Testis (tissue), 3 donors: ENCODE data around the gene TNFRSF8. TPM values are rescaled to one million over a fixed set of nuclear protein-coding genes. Genes with fewer than 3 reads are reported as not detected.
A peak's percentile ranks its signal among the peaks of the same experiment; 100 is the strongest.

ENCODE experiments used
- DNase-seq: peaks from one replicate; pipeline ENCODE4 v3.0.0-alpha.2; 2019
- H3K27ac ChIP-seq, 2 donors: fragments of 200-600 bp; sonication (generic); one replicate each; pipeline ENCODE4 v1.5.1; 2019
- H3K27me3 ChIP-seq: fragments of 200-600 bp; sonication (generic); one replicate; pipeline ENCODE4 v1.5.1; 2019
- H3K36me3 ChIP-seq: fragments of 200-600 bp; sonication (generic); one replicate; pipeline ENCODE4 v1.5.1; 2017; ENCODE audit warnings: low read depth; ENCODE audit errors: missing control alignments
- H3K4me1 ChIP-seq: fragments of 200-600 bp; sonication (generic); one replicate; pipeline ENCODE4 v1.5.1; 2019
- H3K4me3 ChIP-seq, 2 donors: fragments of 200-600 bp; sonication (generic); one replicate each; pipeline ENCODE4 v1.5.1; 2017 to 2019
- H3K9me3 ChIP-seq: fragments of 200-600 bp; sonication (generic); one replicate; pipeline ENCODE4 v1.5.1; 2017
- CTCF ChIP-seq, 3 experiments: fragments of 450-650 bp in 2 of 3; fragments of 200-600 bp in 1 of 3; sonication (generic) in 1 of 3; IDR thresholded peaks; one replicate each; pipeline ENCODE4 v1.5.1; 2016 to 2019; ENCODE audit warnings: antibody characterized with exemption in 3 of 3, mild to moderate bottlenecking in 2 of 3, moderate library complexity in 1 of 3
- POLR2A ChIP-seq: fragments of 450-650 bp; IDR thresholded peaks from one replicate; pipeline ENCODE4 v1.6.1; 2017; ENCODE audit warnings: antibody characterized with exemption, mild to moderate bottlenecking, moderate library complexity
- WGBS, 2 donors: methylation state at CpG; one replicate each; pipeline ENCODE4 v1.1.5; 2018; 5-methylcytosine and 5-hydroxymethylcytosine counted together
- intact Hi-C: fragments of 100-400 bp; cut with DNase I; formaldehyde crosslinking; loops from one replicate; pipeline ENCODE4 v1.15.1; 2023; ENCODE audit warnings: low total_unique reads
- polyA plus RNA-seq: library from polyadenylated mRNA; stranded (reverse); fragments of 350-450 nt; fragmentation: Illumina TruSeq; extraction: RNeasy Lipid Tissue Mini Kit (QIAGEN cat#74804); gene quantifications from one replicate; pipeline ENCODE4 v1.2.3, GENCODE V29; 2014; ENCODE audit warnings: low read depth, low replicate concordance; ENCODE audit not compliant: insufficient read depth
- total RNA-seq, 2 donors: library from RNA; depleted of rRNA; stranded (reverse); fragments of >200 nt; gene quantifications; one replicate each; pipeline ENCODE4 v1.2.3, GENCODE V29; 2016

TNFRSF8 gene
- total and polyA plus RNA-seq, 3 donors from 2014 or later = 5.0 to 6.9 (median 5.4) TPM

DNA sequence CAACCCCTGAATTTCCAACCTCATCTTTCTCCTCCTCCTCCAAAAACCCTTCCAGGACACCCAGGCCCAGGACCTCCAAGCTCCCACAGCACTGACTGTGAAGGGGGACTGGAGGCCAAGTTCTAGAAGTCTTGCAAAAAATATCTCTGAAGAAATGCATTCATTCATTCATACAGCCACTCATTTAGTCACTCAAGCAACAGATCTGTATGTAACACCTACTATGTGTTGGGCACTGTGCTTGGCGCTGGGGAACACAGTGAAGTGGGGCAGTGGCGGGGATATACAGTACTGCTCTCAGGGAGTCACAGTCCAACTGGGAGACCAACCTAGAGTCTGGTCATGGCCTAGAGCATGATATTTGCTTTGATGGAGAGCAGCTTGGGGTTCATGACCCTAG, 88.4 kb downstream of the TNFRSF8 start:
- TF ChIP-seq POLR2A = no peak
- no peak for TF ChIP-seq CTCF (IDR thresholded peaks at IDR 0.05)
- intact Hi-C loops = no loop called here

GRCh38 chr1:12152113-12152891, 89.2 kb downstream of the TNFRSF8 start:
- Histone ChIP-seq H3K27ac (no peak overlapping the region), H3K4me1 (no peaks in the 10 kb centered on the region), H3K36me3 (no peaks in the 10 kb centered on the region), H3K9me3 (no peaks in the 10 kb centered on the region), H3K4me3 (no peak overlapping the region), H3K27me3 (no peaks in the 10 kb centered on the region)
- TF ChIP-seq CTCF (IDR thresholded peaks at IDR 0.05) (no peak), POLR2A (no peak)
- intact Hi-C loops = no loop called here
- no peak for DNase-seq
- 87 to 93% methylated on average over 7 of the region's 7 CpGs for WGBS, 2 donors

More for the DNA sequence above, 88.4 kb downstream of the TNFRSF8 start:
- H3K27ac ChIP-seq = no peak overlapping the region
- H3K4me3 ChIP-seq = no peak overlapping the region
- WGBS, 2 donors = 96 to 100% methylated on average over 2 of the region's 2 CpGs
- DNase-seq = no peak
- no peaks in the 10 kb centered on the region for H3K36me3 ChIP-seq
- no peaks in the 10 kb centered on the region for H3K27me3 ChIP-seq
- H3K9me3 ChIP-seq = no peaks in the 10 kb centered on the region
- H3K4me1 ChIP-seq = no peaks in the 10 kb centered on the region

DNA sequence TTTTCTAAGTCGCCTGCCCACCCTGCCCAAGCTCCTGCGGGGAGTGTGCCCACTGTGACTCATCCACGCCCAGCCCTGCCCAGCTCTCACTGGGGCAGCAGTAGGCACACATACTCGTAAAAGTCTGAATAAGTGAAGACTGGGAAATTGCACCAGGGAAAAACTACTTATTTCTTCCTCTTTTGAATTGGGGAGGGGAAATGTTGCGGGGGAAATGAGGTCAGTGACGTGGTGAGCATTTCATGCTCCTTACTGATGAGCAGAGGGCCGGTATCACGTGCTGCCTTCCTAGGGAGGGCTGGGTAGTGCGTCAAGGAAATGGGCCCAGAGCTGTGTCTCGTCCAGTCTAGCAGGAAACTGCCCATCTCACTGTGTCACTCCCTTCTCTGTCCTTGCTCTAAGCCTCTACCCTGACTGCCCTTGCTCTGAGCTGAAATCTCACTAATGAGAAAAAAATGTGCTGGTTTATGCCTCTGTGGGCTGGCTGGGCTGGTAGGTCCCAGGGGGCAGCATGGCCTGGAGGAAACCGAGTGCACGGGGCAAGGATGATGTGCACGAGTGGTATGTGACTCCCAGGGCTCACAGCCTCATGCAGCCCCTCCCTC, 90.2 kb downstream of the TNFRSF8 start:
- no peaks in the 10 kb centered on the region for H3K36me3 ChIP-seq
- intact Hi-C loops = no loop called here
- TF ChIP-seq CTCF (IDR thresholded peaks at IDR 0.05) (no peak), POLR2A (no peak)
- WGBS, 2 donors = 69% methylated on average over 13 of the region's 13 CpGs
- H3K27me3 ChIP-seq = no peaks in the 10 kb centered on the region
- no peak overlapping the region for H3K27ac ChIP-seq
- H3K9me3 ChIP-seq = no peaks in the 10 kb centered on the region
- DNase-seq = peak; percentile 58
- H3K4me1 ChIP-seq = no peaks in the 10 kb centered on the region
- no peak overlapping the region for H3K4me3 ChIP-seq

GRCh38 chr1:12155328-12155727, 92.2 kb downstream of the TNFRSF8 start:
- TF ChIP-seq POLR2A = no peak
- TF ChIP-seq CTCF (IDR thresholded peaks at IDR 0.05) = no peak
- intact Hi-C loops = no loop called here
- Histone ChIP-seq H3K4me3 (no peak overlapping the region), H3K27me3 (no peaks in the 10 kb centered on the region), H3K4me1 (no peaks in the 10 kb centered on the region), H3K36me3 (no peaks in the 10 kb centered on the region), H3K27ac (no peak overlapping the region), H3K9me3 (no peaks in the 10 kb centered on the region)
- no peak for DNase-seq
- 62 to 96% methylated on average over 2 of the region's 2 CpGs for WGBS, 2 donors
